ENCODE measurements around the gene AKAP8. TPM values are rescaled to one million over a fixed set of nuclear protein-coding genes. Genes with fewer than 3 reads are reported as not detected.
"Not testable (repeated sequence)": the region's sequence is repeated elsewhere in the genome, so short reads cannot be mapped to it uniquely, and the experiment has no call there.

The AKAP8 gene
- polyA plus RNA-seq, 1 donor from 2014 or later, result 22.7 TPM

- Histone ChIP-seq H3K4me2 (ENCODE audit: low read length) (no peak overlapping the region), H4K20me1 (ENCODE audit: insufficient read depth) (peaks cover 28% of the 10 kb centered on the region), H2AFZ (ENCODE audit: low read depth, low read length) (no peak overlapping the region), H3K9ac (ENCODE audit: low read length) (no peak overlapping the region), H3K27me3 (ENCODE audit: insufficient read depth, low read depth, low read length) (no peaks in the 10 kb centered on the region), H3K9me2 (ENCODE audit: insufficient read depth, low read length) (no peaks in the 10 kb centered on the region), H3K36me3 (ENCODE audit: insufficient read depth, low read length) (peaks cover 5% of the 10 kb centered on the region), H3F3A (ENCODE audit: insufficient read depth, low read length, poor library complexity, severe bottlenecking) (no peaks in the 10 kb centered on the region), H3K4me3 (ENCODE audit: low read length) (peak overlapping the region; percentile 31), H3K79me2 (replicated peaks; ENCODE audit: insufficient read depth, low read length) (peaks cover 86% of the 10 kb centered on the region), H3K27ac (ENCODE audit: low read length) (no peak overlapping the region), H3K9me3 (ENCODE audit: low read length) (no peaks in the 10 kb centered on the region)
- peak; percentile 20 for TF ChIP-seq CTCF (IDR thresholded peaks at IDR 0.05; ENCODE audit: poor library complexity, severe bottlenecking)
- no peak for TF ChIP-seq EP300 (conservative IDR thresholded peaks at IDR 0.05; ENCODE audit: poor library complexity, severe bottlenecking)
Measured at GRCh38 chr19:15412832-15413231, 33.2 kb upstream of the AKAP8 start.

- not testable (repeated sequence) for H3K4me2 ChIP-seq (ENCODE audit: low read length); H3K9me2 ChIP-seq (ENCODE audit: insufficient read depth, low read length); H3K27ac ChIP-seq (ENCODE audit: low read length); H3F3A ChIP-seq (ENCODE audit: insufficient read depth, low read length, poor library complexity, severe bottlenecking); H2AFZ ChIP-seq (ENCODE audit: low read depth, low read length); H3K27me3 ChIP-seq (ENCODE audit: insufficient read depth, low read depth, low read length); H3K9ac ChIP-seq (ENCODE audit: low read length); H3K36me3 ChIP-seq (ENCODE audit: insufficient read depth, low read length); H3K9me3 ChIP-seq (ENCODE audit: low read length); H3K4me3 ChIP-seq (ENCODE audit: low read length)
- Histone ChIP-seq H4K20me1 (ENCODE audit: insufficient read depth) (peaks cover 42% of the 10 kb centered on the region), H3K79me2 (replicated peaks; ENCODE audit: insufficient read depth, low read length) (peaks cover 86% of the 10 kb centered on the region)
Measured at GRCh38 chr19:15411351-15411750, 31.8 kb upstream of the AKAP8 start.

- Histone ChIP-seq H3K36me3 (ENCODE audit: insufficient read depth, low read length) (no peaks in the 10 kb centered on the region), H3K9me2 (ENCODE audit: insufficient read depth, low read length) (no peaks in the 10 kb centered on the region), H3K4me2 (ENCODE audit: low read length) (no peak overlapping the region), H3F3A (ENCODE audit: insufficient read depth, low read length, poor library complexity, severe bottlenecking) (no peaks in the 10 kb centered on the region), H4K20me1 (ENCODE audit: insufficient read depth) (peaks cover 77% of the 10 kb centered on the region), H3K27me3 (ENCODE audit: insufficient read depth, low read depth, low read length) (no peaks in the 10 kb centered on the region), H3K4me3 (ENCODE audit: low read length) (no peak overlapping the region), H2AFZ (ENCODE audit: low read depth, low read length) (no peak overlapping the region), H3K27ac (ENCODE audit: low read length) (no peak overlapping the region), H3K9me3 (ENCODE audit: low read length) (no peaks in the 10 kb centered on the region), H3K9ac (ENCODE audit: low read length) (no peak overlapping the region), H3K79me2 (replicated peaks; ENCODE audit: insufficient read depth, low read length) (peaks cover 73% of the 10 kb centered on the region)
- TF ChIP-seq CTCF (IDR thresholded peaks at IDR 0.05; ENCODE audit: poor library complexity, severe bottlenecking), result no peak
- TF ChIP-seq POLR2AphosphoS5 (IDR thresholded peaks at IDR 0.05), result no peak
- no peak for TF ChIP-seq REST (IDR thresholded peaks at IDR 0.05; ENCODE audit: borderline replicate concordance)
- TF ChIP-seq MXI1 (conservative IDR thresholded peaks at IDR 0.05; ENCODE audit: poor library complexity, severe bottlenecking), result no peak
- no peak for TF ChIP-seq SMC3 (conservative IDR thresholded peaks at IDR 0.05; ENCODE audit: poor library complexity)
- no peak for TF ChIP-seq EP300 (conservative IDR thresholded peaks at IDR 0.05; ENCODE audit: poor library complexity, severe bottlenecking)
- TF ChIP-seq RAD21 (conservative IDR thresholded peaks at IDR 0.05), result no peak
- TF ChIP-seq EZH2 (IDR thresholded peaks at IDR 0.05; ENCODE audit: borderline replicate concordance, insufficient read depth, low read length, poor library complexity, severe bottlenecking), result no peak
- TF ChIP-seq TAF1 (IDR thresholded peaks at IDR 0.05; ENCODE audit: low read depth), result no peak
Measured at GRCh38 chr19:15404780-15405211, 25.2 kb upstream of the AKAP8 start.

Measured in neural cell (in vitro differentiated cells).